HG03460 (cell line): ENCODE data around the gene RNF144B.
"Not testable (repeated sequence)": the region's sequence is repeated elsewhere in the genome, so short reads cannot be mapped to it uniquely, and the experiment has no call there.

ENCODE experiments used
- ATAC-seq: cut with Tn5 transposase; IDR thresholded peaks from one replicate; pipeline ENCODE4 v1.9.1; 2021; ENCODE audit not compliant: unreplicated experiment

Gene RNF144B

GRCh38 chr6:18371010-18371409 is 16.1 kb upstream of the RNF144B start:
- no peak for ATAC-seq

- ATAC-seq = no peak
Observed at GRCh38 chr6:18371656-18372055, 15.5 kb upstream of the RNF144B start.

- ATAC-seq = no peak
Observed at GRCh38 chr6:18380158-18380836, 6.9 kb upstream of the RNF144B start.

GRCh38 chr6:18380851-18381250 is 6.3 kb upstream of the RNF144B start:
- no peak for ATAC-seq

- ATAC-seq = no peak
Observed at GRCh38 chr6:18383441-18383840, 3.7 kb upstream of the RNF144B start.

- no peak for ATAC-seq
Observed at GRCh38 chr6:18384621-18385020, 2.5 kb upstream of the RNF144B start.

- no peak for ATAC-seq
Observed at GRCh38 chr6:18386298-18386976, 713 bp upstream of the RNF144B start.

GRCh38 chr6:18388271-18388670 is 1.1 kb downstream of the RNF144B start:
- no peak for ATAC-seq

GRCh38 chr6:18388942-18389341 is 1.8 kb downstream of the RNF144B start:
- ATAC-seq = no peak

- no peak for ATAC-seq
Observed at GRCh38 chr6:18389479-18389878, 2.3 kb downstream of the RNF144B start.

GRCh38 chr6:18390476-18390875 is 3.3 kb downstream of the RNF144B start:
- no peak for ATAC-seq

GRCh38 chr6:18391023-18391422 is 3.9 kb downstream of the RNF144B start:
- no peak for ATAC-seq

- ATAC-seq = no peak
Observed at GRCh38 chr6:18392346-18392877, 5.3 kb downstream of the RNF144B start.

- ATAC-seq = no peak
Observed at GRCh38 chr6:18393698-18394097, 6.5 kb downstream of the RNF144B start.

GRCh38 chr6:18395177-18395855 is 8.2 kb downstream of the RNF144B start:
- ATAC-seq = no peak

- no peak for ATAC-seq
Observed at GRCh38 chr6:18395856-18396197, 8.7 kb downstream of the RNF144B start.

GRCh38 chr6:18397701-18398100 is 10.6 kb downstream of the RNF144B start:
- ATAC-seq = no peak

GRCh38 chr6:18398225-18398624 is 11.1 kb downstream of the RNF144B start:
- not testable (repeated sequence) for ATAC-seq

- peak; percentile 88 for ATAC-seq
Observed at GRCh38 chr6:18400831-18401446, 13.8 kb downstream of the RNF144B start.

GRCh38 chr6:18404965-18405364 is 17.8 kb downstream of the RNF144B start:
- ATAC-seq = not testable (repeated sequence)

GRCh38 chr6:18405477-18406293 is 18.5 kb downstream of the RNF144B start:
- no peak for ATAC-seq
